Epithelial cell of proximal tubule (primary cell): ENCODE measurements around the gene KCP. TPM values are rescaled to one million over a fixed set of nuclear protein-coding genes. Genes with fewer than 3 reads are reported as not detected.

Experiments used
- DNase-seq: peaks from one replicate; pipeline ENCODE4 v3.0.0-alpha.2; 2011; ENCODE audit warnings: low read depth
- H3K4me3 ChIP-seq: 2 replicates; pipeline ENCODE4 v1.5.1; 2011; ENCODE audit warnings: low read depth, mild to moderate bottlenecking, low read length
- CTCF ChIP-seq: conservative IDR thresholded peaks from 2 replicates; pipeline ENCODE4 v1.5.1; 2012; ENCODE audit warnings: low read depth, mild to moderate bottlenecking, low read length
- total RNA-seq: library from RNA; depleted of rRNA; stranded (reverse); fragments of >200 nt; gene quantifications from 2 replicates; pipeline ENCODE4 v1.2.3, GENCODE V29; 2015

Gene KCP
- total RNA-seq, 1 donor from 2014 or later, result 5.2 TPM

- no peak for TF ChIP-seq CTCF
These were observed 31.5 kb upstream of the KCP start for GRCh38 chr7:128941946-128942526.

GRCh38 chr7:128941323-128941890 lies 30.9 kb upstream of the KCP start:
- no peak for TF ChIP-seq CTCF
- DNase-seq, result no peak
- no peak overlapping the region for H3K4me3 ChIP-seq

More at GRCh38 chr7:128941946-128942526, 31.5 kb upstream of the KCP start:
- no peak overlapping the region for H3K4me3 ChIP-seq
- DNase-seq, result no peak

- TF ChIP-seq CTCF, result no peak
- H3K4me3 ChIP-seq, result no peak overlapping the region
- no peak for DNase-seq
These were observed 30.2 kb upstream of the KCP start for GRCh38 chr7:128940494-128941322.

GRCh38 chr7:128939861-128940410 lies 29.4 kb upstream of the KCP start:
- no peak for TF ChIP-seq CTCF
- H3K4me3 ChIP-seq, result no peak overlapping the region
- DNase-seq, result no peak

- H3K4me3 ChIP-seq, result peak overlapping the region; percentile 2
- DNase-seq, result no peak
- no peak for TF ChIP-seq CTCF
These were observed 28.8 kb upstream of the KCP start for GRCh38 chr7:128939075-128939860.

- no peak for TF ChIP-seq CTCF
- peak overlapping the region; percentile 81 for H3K4me3 ChIP-seq
- no peak for DNase-seq
These were observed 28.1 kb upstream of the KCP start for GRCh38 chr7:128938544-128939074.
